ENCODE data around the gene PRDX1.
"Not testable (repeated sequence)": the region's sequence is repeated elsewhere in the genome, so short reads cannot be mapped to it uniquely, and the experiment has no call there.

The PRDX1 gene

GRCh38 chr1:45535988-45536766 is 14.5 kb upstream of the PRDX1 start:
- DNase-seq, result no peak

GRCh38 chr1:45531873-45532272 is 10.2 kb upstream of the PRDX1 start:
- no peak for DNase-seq

GRCh38 chr1:45530632-45531135 is 9.0 kb upstream of the PRDX1 start:
- DNase-seq, result no peak

GRCh38 chr1:45526135-45526644 is 4.5 kb upstream of the PRDX1 start:
- no peak for DNase-seq

GRCh38 chr1:45523975-45524374 is 2.3 kb upstream of the PRDX1 start:
- not testable (repeated sequence) for DNase-seq

- not testable (repeated sequence) for DNase-seq
Measured at GRCh38 chr1:45523516-45523915, 1.8 kb upstream of the PRDX1 start.

- DNase-seq, result no peak
Measured at GRCh38 chr1:45522324-45523104, 830 bp upstream of the PRDX1 start.

- DNase-seq, result not testable (repeated sequence)
Measured at GRCh38 chr1:45519774-45520173, 1.9 kb downstream of the PRDX1 start.

- DNase-seq, result no peak
Measured at GRCh38 chr1:45518910-45519309, 2.8 kb downstream of the PRDX1 start.

- not testable (repeated sequence) for DNase-seq
Measured at GRCh38 chr1:45518366-45518765, 3.3 kb downstream of the PRDX1 start.

GRCh38 chr1:45516465-45516864 is 5.2 kb downstream of the PRDX1 start:
- DNase-seq, result no peak

- DNase-seq, result no peak
Measured at GRCh38 chr1:45516036-45516435, 5.6 kb downstream of the PRDX1 start.

- not testable (repeated sequence) for DNase-seq
Measured at GRCh38 chr1:45513532-45514260, 8.0 kb downstream of the PRDX1 start.

- peak; percentile 49 for DNase-seq
Measured at GRCh38 chr1:45512641-45513054, 9.0 kb downstream of the PRDX1 start.

GRCh38 chr1:45510972-45511527 is 10.6 kb downstream of the PRDX1 start:
- no peak for DNase-seq

GRCh38 chr1:45510036-45510971 is 11.4 kb downstream of the PRDX1 start:
- DNase-seq, result no peak

- DNase-seq, result no peak
Measured at GRCh38 chr1:45508295-45509151, 13.2 kb downstream of the PRDX1 start.

- no peak for DNase-seq
Measured at GRCh38 chr1:45507893-45508292, 13.8 kb downstream of the PRDX1 start.

GRCh38 chr1:45507195-45507594 is 14.5 kb downstream of the PRDX1 start:
- DNase-seq, result no peak
